NOMO-1 (cell line): ENCODE measurements around the gene COX7A2L.
A peak's percentile ranks its signal among the peaks of the same experiment; 100 is the strongest.
"Not testable (repeated sequence)": the region's sequence is repeated elsewhere in the genome, so short reads cannot be mapped to it uniquely, and the experiment has no call there.

Source experiments
- DNase-seq, 2 experiments: peaks; one replicate each; lab custom pipeline; 2025; ENCODE audit not compliant: unreplicated experiment in 2 of 2; lab: John Stamatoyannopoulos, UW

Gene COX7A2L, protein sequence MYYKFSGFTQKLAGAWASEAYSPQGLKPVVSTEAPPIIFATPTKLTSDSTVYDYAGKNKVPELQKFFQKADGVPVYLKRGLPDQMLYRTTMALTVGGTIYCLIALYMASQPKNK

GRCh38 chr2:42360890-42361727, at the start of gene COX7A2L:
Gene COX7A2L (minus strand): TSS chr2:42361217. CDS start chr2:42361161, 56 bp downstream.
- DNase-seq, result peak; percentile 96

DNA sequence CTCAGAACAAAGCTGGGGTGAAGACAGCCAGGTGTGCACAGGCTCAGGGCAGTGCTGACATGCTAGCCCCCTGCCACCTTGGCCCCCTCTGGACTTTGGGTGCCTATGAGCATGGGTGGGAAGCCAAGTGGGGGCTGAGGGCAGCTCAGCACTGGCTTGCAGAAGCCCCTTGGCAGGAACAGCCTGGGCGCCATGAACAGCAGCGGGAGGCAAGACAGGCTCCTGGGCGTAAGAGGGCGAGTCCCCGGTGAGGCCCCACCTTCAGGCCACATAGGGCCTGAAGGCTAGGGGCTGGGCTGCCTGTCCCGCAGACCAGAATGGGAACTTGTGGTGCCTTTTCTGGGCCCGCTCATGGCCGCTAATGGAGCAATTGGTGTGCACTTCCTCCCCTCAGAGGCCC, 47.0 kb upstream of the COX7A2L start:
- DNase-seq, result no peak

DNA sequence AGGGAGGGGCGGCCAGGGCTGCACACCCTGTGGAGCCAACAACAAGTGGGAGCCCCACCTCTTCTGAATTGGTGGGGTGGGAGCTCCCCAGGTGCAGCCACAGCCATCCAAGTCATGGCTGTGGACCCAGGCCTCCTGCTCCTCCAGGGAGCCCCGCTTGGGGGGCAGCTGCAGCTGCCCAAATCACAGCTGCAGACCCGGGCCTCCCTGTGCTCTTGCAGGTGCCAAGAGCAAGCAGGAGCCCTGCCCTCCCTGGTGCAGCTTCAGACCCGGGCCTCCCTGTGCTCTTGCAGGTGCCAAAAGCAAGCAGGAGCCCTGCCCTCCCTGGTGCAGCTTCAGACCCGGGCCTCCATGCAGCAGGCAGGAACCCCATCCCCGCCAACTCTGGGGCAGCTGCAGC, 46.5 kb upstream of the COX7A2L start:
- no peak for DNase-seq

- no peak for DNase-seq
These were observed 43.7 kb upstream of the COX7A2L start for GRCh38 chr2:42404676-42405075.

- no peak for DNase-seq
These were observed 40.8 kb upstream of the COX7A2L start for GRCh38 chr2:42401773-42402172.

DNA sequence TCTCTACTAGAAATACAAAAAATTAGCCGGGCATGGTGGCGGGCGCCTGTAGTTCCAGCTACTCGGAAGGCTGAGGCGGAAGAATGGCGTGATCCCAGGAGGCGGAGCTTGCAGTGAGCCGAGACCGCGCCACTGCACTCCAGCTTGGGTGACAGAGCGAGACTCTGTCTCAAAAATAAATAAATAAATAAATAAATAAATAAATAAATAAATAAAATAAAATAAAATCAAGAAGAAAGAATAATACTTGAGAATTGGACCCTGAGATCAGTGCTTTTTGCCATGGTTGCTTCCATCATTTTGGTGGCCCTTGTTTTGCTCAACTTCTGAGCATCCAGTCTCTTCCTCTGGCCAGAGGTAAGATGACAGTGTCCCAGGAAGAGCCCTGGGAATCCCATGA, 37.0 kb upstream of the COX7A2L start:
- DNase-seq, result not testable (repeated sequence)

GRCh38 chr2:42393320-42393719, 32.3 kb upstream of the COX7A2L start:
- DNase-seq, result not testable (repeated sequence)

GRCh38 chr2:42392191-42392590, 31.2 kb upstream of the COX7A2L start:
- no peak for DNase-seq

GRCh38 chr2:42390401-42390969, 29.5 kb upstream of the COX7A2L start:
- no peak for DNase-seq

DNA sequence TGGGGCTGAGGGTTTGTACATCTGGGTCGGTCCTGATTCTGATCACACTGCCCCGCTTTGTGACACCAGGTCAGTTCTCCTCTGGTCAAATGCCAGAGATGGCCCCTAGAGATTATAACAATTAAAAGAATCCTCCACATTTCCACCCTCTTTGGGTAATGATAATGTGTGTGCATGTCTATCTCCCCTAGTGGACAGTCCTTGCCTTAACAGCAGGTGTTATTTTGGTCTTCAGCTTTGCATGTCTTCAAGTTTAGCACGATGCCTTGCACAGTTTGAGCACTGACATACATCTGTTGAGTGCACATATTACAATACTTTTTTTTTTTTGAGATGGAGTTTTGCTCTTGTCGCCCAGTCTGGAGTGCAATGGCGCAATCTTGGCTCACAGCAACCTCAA, 25.7 kb upstream of the COX7A2L start:
- no peak for DNase-seq

GRCh38 chr2:42385225-42385624, 24.2 kb upstream of the COX7A2L start:
- DNase-seq, result no peak

GRCh38 chr2:42383855-42384530, 23.0 kb upstream of the COX7A2L start:
- DNase-seq, result no peak

DNA sequence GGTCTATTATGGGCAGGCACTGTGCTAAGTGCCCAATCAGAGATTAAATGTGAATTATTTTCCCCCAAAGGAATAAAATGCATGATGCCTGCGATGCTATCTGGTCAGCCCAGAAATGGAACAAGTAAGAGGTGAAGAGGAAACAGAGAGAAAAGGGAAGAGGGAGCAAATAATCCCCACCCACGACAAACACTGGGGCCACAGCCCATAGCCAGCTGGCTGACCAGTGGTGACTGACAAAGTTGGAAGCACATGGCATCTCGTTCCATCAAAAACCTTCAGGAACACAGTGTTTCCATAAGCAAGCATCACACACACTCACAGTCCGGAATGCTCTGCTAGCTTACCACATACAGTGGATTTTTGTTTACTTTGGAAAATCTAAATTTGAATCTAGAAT, 21.1 kb upstream of the COX7A2L start:
- DNase-seq, result no peak

DNA sequence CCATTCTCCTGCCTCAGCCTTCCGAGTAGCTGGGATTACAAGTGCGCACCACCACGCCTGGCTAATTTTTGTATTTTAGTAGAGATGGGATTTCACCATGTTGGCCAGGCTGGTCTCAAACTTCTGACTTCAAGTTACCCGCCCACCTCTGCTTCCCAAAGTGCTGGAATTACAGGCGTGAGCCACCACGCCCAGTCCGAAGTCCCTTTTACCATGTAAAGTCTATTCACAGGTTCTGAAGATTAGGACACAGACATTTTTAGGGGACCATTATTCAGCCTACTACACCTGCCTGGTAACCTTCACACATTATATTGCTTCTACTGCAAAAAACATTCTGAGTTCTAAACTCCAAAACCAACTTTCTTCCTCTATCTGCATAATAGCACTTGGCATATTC, 19.0 kb upstream of the COX7A2L start:
- DNase-seq, result not testable (repeated sequence)

GRCh38 chr2:42378415-42378814, 17.4 kb upstream of the COX7A2L start:
- DNase-seq, result no peak

DNA sequence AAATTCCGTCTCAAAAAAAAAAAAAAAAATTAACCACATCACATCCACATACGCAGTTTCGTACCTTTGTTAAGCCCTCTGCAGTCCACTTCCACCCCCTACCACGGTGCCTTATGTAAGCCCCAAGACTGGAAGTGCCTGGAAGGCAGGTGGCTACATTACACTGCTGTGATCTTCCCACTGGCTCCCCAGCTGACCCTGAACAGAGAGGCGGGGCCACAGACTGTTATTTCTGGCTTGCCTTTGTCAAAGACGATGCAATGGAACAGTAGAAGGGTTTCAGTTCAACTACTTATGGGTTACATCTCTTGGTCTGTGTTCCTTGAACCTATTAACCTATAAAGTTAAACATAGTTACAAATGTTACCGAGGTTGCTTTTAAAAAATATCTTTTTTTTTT, 15.7 kb upstream of the COX7A2L start:
- DNase-seq, result no peak

DNA sequence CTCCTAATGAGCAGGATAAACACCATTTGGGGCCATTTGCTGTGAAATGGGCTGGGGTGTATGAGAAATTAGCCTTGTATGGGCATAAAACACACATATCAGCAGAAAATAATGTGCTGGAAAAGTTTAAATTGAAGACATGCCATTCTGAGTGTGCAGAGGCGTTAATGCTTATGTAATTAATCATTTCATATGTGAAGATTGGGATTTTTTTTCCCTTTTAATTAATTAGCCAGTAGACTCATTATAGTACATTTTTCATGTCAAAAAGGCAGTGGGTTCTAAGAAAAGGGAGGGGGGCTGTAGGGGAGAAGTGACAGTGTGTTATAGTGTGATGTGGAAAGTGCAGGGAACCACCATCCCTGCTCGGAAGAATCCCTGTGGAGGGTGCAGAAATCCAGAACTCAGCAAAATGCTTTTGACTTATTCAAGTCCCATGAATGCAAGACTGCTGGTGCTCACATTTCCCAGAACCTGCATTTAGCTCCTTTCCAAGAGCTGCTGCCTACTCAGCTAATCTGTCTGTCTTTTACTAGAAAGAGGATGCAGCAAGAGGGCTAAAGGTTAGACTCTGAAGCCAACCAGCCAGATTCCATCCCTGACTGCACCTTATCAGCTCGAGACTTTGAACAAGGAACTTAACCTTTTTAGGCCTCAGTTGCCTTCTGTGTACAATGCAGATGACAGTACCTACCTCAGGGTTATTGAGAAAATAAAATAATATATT, 11.6 kb upstream of the COX7A2L start:
- DNase-seq, result no peak

DNA sequence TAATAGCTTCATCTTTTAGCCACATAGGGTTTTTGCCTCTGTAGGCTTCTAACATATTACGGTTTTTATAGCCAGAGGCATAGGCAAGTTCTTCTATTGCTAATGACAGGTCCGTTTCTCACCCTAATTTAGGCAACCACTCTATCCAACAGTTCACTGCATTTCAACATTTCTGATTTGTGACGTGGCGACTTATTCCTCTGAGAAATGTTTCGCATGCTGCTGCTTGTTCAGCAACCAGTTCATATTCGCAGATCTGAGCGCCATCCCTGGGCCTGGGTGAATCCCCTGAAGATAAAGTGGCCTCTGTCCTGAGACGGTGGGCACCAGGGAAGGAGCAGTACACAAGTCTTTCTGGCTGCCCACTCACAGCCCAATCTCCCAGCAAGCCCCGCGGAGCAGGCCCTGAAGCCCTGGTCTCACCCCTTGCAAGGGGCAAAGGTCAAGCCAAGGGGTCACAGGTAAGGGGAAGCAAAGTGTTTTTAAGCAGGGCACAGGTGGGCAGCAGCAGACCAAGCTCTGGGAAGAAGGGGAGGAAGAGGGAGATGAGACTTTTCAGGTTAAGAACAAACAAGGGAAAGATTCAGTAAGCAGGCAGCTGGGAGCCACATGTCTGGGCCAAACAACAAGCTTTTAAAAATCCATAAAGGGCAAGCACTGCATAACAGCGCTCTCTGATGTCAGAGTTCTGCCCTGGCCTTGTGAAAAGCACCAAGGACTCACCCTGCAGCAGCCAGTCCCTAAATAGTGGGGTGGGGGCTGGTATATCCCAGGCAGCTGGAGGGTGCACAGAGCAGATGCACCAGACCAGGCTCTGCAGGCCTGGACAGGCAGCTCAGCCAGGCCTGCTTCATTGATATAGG, 10.8 kb upstream of the COX7A2L start:
- no peak for DNase-seq

DNA sequence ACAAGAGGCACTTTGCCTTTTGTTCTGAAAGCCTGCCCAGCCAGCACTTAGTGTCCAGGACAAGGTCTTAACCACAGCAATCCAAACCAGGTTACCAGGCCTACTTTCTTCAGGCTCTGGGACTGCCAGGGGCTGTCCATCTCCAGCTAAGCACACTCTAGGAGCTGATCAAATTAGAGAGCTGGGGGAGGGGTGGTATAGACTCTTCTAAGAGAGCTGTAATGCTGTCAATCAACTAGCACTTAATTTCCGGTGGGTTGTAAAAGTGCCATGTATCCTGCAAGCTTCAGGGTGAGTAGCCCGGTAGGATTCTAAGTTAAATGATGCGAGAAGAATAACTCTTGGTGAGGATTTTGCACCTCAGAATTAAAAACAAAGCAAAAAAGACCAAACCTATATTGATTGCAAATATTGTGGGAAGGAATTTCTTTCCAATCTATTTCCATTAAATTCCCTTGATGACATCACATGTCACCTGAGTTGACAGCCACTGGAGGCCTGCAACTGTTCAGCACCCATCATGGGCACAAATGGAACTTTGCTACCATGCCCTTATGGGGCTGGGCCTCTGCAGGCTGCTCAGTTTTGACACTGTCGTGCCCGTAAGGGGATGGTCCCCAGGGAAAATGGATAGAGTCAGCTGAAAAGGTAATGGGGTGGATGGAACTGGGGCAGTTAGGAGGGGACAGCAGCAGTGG, 8.7 kb upstream of the COX7A2L start:
- no peak for DNase-seq
